Right lobe of liver (tissue), 4 donors: ENCODE measurements around the gene PTGFRN.

Experiments
- POLR2A ChIP-seq: fragments of 450-650 bp; IDR thresholded peaks from one replicate; pipeline ENCODE4 v1.6.1; 2017; ENCODE audit warnings: antibody characterized with exemption, mild to moderate bottlenecking
- TF ChIP-seq, protein P1 (sequence below), 4 donors: fragments of 200-600 bp in 3 of 4; fragments of 450-650 bp in 1 of 4; IDR thresholded peaks; one replicate each; pipeline versions ENCODE4 v1.5.1 to v1.8.0; 2016 to 2022; ENCODE audit warnings: antibody characterized with exemption in 4 of 4, mild to moderate bottlenecking in 2 of 4
- donor health status: DM: no; HTN: no; CAD: no.
- donor health status: DM: no; HTN: no; CAD: no.
- donor health status: DM: no; HTN: yes; CAD: no.

GRCh38 chr1:116997066-116997465 is 87.3 kb downstream of the PTGFRN start:
- TF ChIP-seq, protein P1, sequence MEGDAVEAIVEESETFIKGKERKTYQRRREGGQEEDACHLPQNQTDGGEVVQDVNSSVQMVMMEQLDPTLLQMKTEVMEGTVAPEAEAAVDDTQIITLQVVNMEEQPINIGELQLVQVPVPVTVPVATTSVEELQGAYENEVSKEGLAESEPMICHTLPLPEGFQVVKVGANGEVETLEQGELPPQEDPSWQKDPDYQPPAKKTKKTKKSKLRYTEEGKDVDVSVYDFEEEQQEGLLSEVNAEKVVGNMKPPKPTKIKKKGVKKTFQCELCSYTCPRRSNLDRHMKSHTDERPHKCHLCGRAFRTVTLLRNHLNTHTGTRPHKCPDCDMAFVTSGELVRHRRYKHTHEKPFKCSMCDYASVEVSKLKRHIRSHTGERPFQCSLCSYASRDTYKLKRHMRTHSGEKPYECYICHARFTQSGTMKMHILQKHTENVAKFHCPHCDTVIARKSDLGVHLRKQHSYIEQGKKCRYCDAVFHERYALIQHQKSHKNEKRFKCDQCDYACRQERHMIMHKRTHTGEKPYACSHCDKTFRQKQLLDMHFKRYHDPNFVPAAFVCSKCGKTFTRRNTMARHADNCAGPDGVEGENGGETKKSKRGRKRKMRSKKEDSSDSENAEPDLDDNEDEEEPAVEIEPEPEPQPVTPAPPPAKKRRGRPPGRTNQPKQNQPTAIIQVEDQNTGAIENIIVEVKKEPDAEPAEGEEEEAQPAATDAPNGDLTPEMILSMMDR (IDR thresholded peaks at IDR 0.05): no peak
- TF ChIP-seq POLR2A: no peak
